Measurements from ENCODE around the gene MTRFR.
"Not testable (repeated sequence)": the region's sequence is repeated elsewhere in the genome, so short reads cannot be mapped to it uniquely, and the experiment has no call there.

The MTRFR gene

GRCh38 chr12:123248996-123249741 lies 15.9 kb downstream of the MTRFR start:
- DNase-seq (ENCODE audit: low read depth), result not testable (repeated sequence)

GRCh38 chr12:123250471-123251383 lies 17.5 kb downstream of the MTRFR start:
- no peak for DNase-seq (ENCODE audit: low read depth)

GRCh38 chr12:123251403-123252076 lies 18.3 kb downstream of the MTRFR start:
- DNase-seq (ENCODE audit: low read depth), result no peak

GRCh38 chr12:123252365-123252764 lies 19.1 kb downstream of the MTRFR start:
- not testable (repeated sequence) for DNase-seq (ENCODE audit: low read depth)

- DNase-seq (ENCODE audit: low read depth), result no peak
Measured at GRCh38 chr12:123253641-123254459, 20.6 kb downstream of the MTRFR start.

- DNase-seq (ENCODE audit: low read depth), result no peak
Measured at GRCh38 chr12:123254853-123255446, 21.7 kb downstream of the MTRFR start.

- DNase-seq (ENCODE audit: low read depth), result no peak
Measured at GRCh38 chr12:123258593-123258992, 25.4 kb downstream of the MTRFR start.

GRCh38 chr12:123260081-123260480 lies 26.8 kb downstream of the MTRFR start:
- no peak for DNase-seq (ENCODE audit: low read depth)

GRCh38 chr12:123261196-123261595 lies 28.0 kb downstream of the MTRFR start:
- DNase-seq (ENCODE audit: low read depth), result no peak

- DNase-seq (ENCODE audit: low read depth), result no peak
Measured at GRCh38 chr12:123263196-123263817, 30.1 kb downstream of the MTRFR start.

- no peak for DNase-seq (ENCODE audit: low read depth)
Measured at GRCh38 chr12:123264642-123265041, 31.4 kb downstream of the MTRFR start.

- DNase-seq (ENCODE audit: low read depth), result no peak
Measured at GRCh38 chr12:123265851-123266678, 32.8 kb downstream of the MTRFR start.

- DNase-seq (ENCODE audit: low read depth), result no peak
Measured at GRCh38 chr12:123266679-123267277, 33.5 kb downstream of the MTRFR start.

GRCh38 chr12:123267335-123267920 lies 34.2 kb downstream of the MTRFR start:
- no peak for DNase-seq (ENCODE audit: low read depth)

- no peak for DNase-seq (ENCODE audit: low read depth)
Measured at GRCh38 chr12:123267991-123268843, 35.0 kb downstream of the MTRFR start.

GRCh38 chr12:123268850-123269249 lies 35.6 kb downstream of the MTRFR start:
- no peak for DNase-seq (ENCODE audit: low read depth)

- DNase-seq (ENCODE audit: low read depth), result no peak
Measured at GRCh38 chr12:123269395-123269892, 36.2 kb downstream of the MTRFR start.

- no peak for DNase-seq (ENCODE audit: low read depth)
Measured at GRCh38 chr12:123269896-123270213, 36.6 kb downstream of the MTRFR start.
